Activated naive CD8-positive, alpha-beta T cell treated with anti-CD3 and anti-CD28 coated beads, Interleukin-2, amount 50 U/mL, for 24 hours (primary cell): ENCODE results near the gene SERPINB6.
"Not testable (repeated sequence)": the region's sequence is repeated elsewhere in the genome, so short reads cannot be mapped to it uniquely, and the experiment has no call there.

Experiments
- ATAC-seq: fragments of 150-1000 bp; cut with Tn5 transposase; one replicate; pipeline ENCODE4 v1.10.0; 2021
- DNase-seq: peaks from one replicate; pipeline ENCODE4 v3.0.0; 2021
- H3K27ac Mint-ChIP-seq: one replicate; pipeline ENCODE4 v1.8.0; 2021; ENCODE audit warnings: mild to moderate bottlenecking, mixed read lengths
- H3K27me3 Mint-ChIP-seq: one replicate; pipeline ENCODE4 v1.8.0; 2021; ENCODE audit warnings: mixed read lengths
- H3K36me3 Mint-ChIP-seq: one replicate; pipeline ENCODE4 v1.8.0; 2021; ENCODE audit warnings: low read depth, mixed read lengths
- H3K4me1 Mint-ChIP-seq: one replicate; pipeline ENCODE4 v1.8.0; 2021; ENCODE audit warnings: mixed read lengths
- H3K4me3 Mint-ChIP-seq: one replicate; pipeline ENCODE4 v1.8.0; 2021; ENCODE audit warnings: mild to moderate bottlenecking, moderate library complexity, mixed read lengths
- H3K9me3 Mint-ChIP-seq: one replicate; pipeline ENCODE4 v1.8.0; 2021; ENCODE audit warnings: mixed read lengths

SERPINB6 gene

GRCh38 chr6:2948228-2949025, 22.9 kb downstream of the SERPINB6 start:
- peaks cover 31% of the 10 kb centered on the region for H3K4me1 Mint-ChIP-seq
- ATAC-seq (no peak), DNase-seq (no peak)
- H3K27me3 Mint-ChIP-seq = no peaks in the 10 kb centered on the region
- H3K36me3 Mint-ChIP-seq = peaks cover 18% of the 10 kb centered on the region
- H3K4me3 Mint-ChIP-seq = no peak overlapping the region
- H3K9me3 Mint-ChIP-seq = no peaks in the 10 kb centered on the region
- H3K27ac Mint-ChIP-seq = no peak overlapping the region

GRCh38 chr6:2947445-2947844, 23.9 kb downstream of the SERPINB6 start:
- peaks cover 38% of the 10 kb centered on the region for H3K4me1 Mint-ChIP-seq
- no peaks in the 10 kb centered on the region for H3K9me3 Mint-ChIP-seq
- ATAC-seq (no peak), DNase-seq (no peak)
- H3K36me3 Mint-ChIP-seq = peaks cover 14% of the 10 kb centered on the region
- no peak overlapping the region for H3K27ac Mint-ChIP-seq
- H3K4me3 Mint-ChIP-seq = no peak overlapping the region
- no peaks in the 10 kb centered on the region for H3K27me3 Mint-ChIP-seq

GRCh38 chr6:2945153-2945452, 26.3 kb downstream of the SERPINB6 start:
- H3K27ac Mint-ChIP-seq = no peak overlapping the region
- no peak for DNase-seq
- no peaks in the 10 kb centered on the region for H3K27me3 Mint-ChIP-seq
- peaks cover 13% of the 10 kb centered on the region for H3K36me3 Mint-ChIP-seq
- H3K9me3 Mint-ChIP-seq = no peaks in the 10 kb centered on the region
- no peak overlapping the region for H3K4me3 Mint-ChIP-seq
- H3K4me1 Mint-ChIP-seq = peaks cover 46% of the 10 kb centered on the region
- no peak for ATAC-seq

- Mint-ChIP-seq H3K36me3 (peaks cover 15% of the 10 kb centered on the region), H3K9me3 (no peaks in the 10 kb centered on the region), H3K27ac (no peak overlapping the region), H3K4me3 (no peak overlapping the region), H3K4me1 (peaks cover 50% of the 10 kb centered on the region), H3K27me3 (no peaks in the 10 kb centered on the region)
- ATAC-seq (no peak), DNase-seq (no peak)
Measured at GRCh38 chr6:2944405-2945152, 26.8 kb downstream of the SERPINB6 start.

- DNase-seq (no peak), ATAC-seq (no peak)
- Mint-ChIP-seq H3K9me3 (no peaks in the 10 kb centered on the region), H3K4me1 (peaks cover 55% of the 10 kb centered on the region), H3K4me3 (peak overlapping the region; percentile 59), H3K36me3 (peaks cover 18% of the 10 kb centered on the region), H3K27me3 (no peaks in the 10 kb centered on the region), H3K27ac (peak overlapping the region; percentile 54)
Measured at GRCh38 chr6:2943564-2943955, 27.8 kb downstream of the SERPINB6 start.

GRCh38 chr6:2942914-2943563, 28.3 kb downstream of the SERPINB6 start:
- peaks cover 61% of the 10 kb centered on the region for H3K4me1 Mint-ChIP-seq

GRCh38 chr6:2942116-2942515, 29.3 kb downstream of the SERPINB6 start:
- Mint-ChIP-seq H3K4me1 (peaks cover 67% of the 10 kb centered on the region), H3K36me3 (peaks cover 11% of the 10 kb centered on the region)
- not testable (repeated sequence) for H3K9me3 Mint-ChIP-seq, H3K27me3 Mint-ChIP-seq, DNase-seq, H3K27ac Mint-ChIP-seq, ATAC-seq, H3K4me3 Mint-ChIP-seq

More at GRCh38 chr6:2942914-2943563, 28.3 kb downstream of the SERPINB6 start:
- Mint-ChIP-seq H3K9me3 (no peaks in the 10 kb centered on the region), H3K27ac (peak overlapping the region; percentile 54), H3K4me3 (peak overlapping the region; percentile 59), H3K36me3 (peaks cover 13% of the 10 kb centered on the region), H3K27me3 (no peaks in the 10 kb centered on the region)
- ATAC-seq = no peak
- no peak for DNase-seq

GRCh38 chr6:2940851-2941250, 30.5 kb downstream of the SERPINB6 start:
- Mint-ChIP-seq H3K4me1 (peaks cover 75% of the 10 kb centered on the region), H3K27ac (peak overlapping the region; percentile 91), H3K27me3 (no peaks in the 10 kb centered on the region), H3K4me3 (peak overlapping the region; percentile 38), H3K9me3 (peaks cover 6% of the 10 kb centered on the region), H3K36me3 (peaks cover 21% of the 10 kb centered on the region)
- ATAC-seq = no peak
- DNase-seq = no peak

- Mint-ChIP-seq H3K27me3 (no peaks in the 10 kb centered on the region), H3K36me3 (peaks cover 21% of the 10 kb centered on the region), H3K4me3 (peak overlapping the region; percentile 62), H3K9me3 (peaks cover 9% of the 10 kb centered on the region), H3K27ac (peak overlapping the region; percentile 91), H3K4me1 (peaks cover 75% of the 10 kb centered on the region)
- peak; percentile 91 for ATAC-seq
- DNase-seq = peak; percentile 72
Measured at GRCh38 chr6:2940010-2940850, 31.1 kb downstream of the SERPINB6 start.

- peaks cover 71% of the 10 kb centered on the region for H3K4me1 Mint-ChIP-seq
- no peak for ATAC-seq
Measured at GRCh38 chr6:2939315-2940009, 31.9 kb downstream of the SERPINB6 start.

GRCh38 chr6:2938632-2939083, 32.7 kb downstream of the SERPINB6 start:
- no peaks in the 10 kb centered on the region for H3K27me3 Mint-ChIP-seq
- H3K27ac Mint-ChIP-seq = peak overlapping the region; percentile 91
- no peak for DNase-seq
- no peak for ATAC-seq
- H3K36me3 Mint-ChIP-seq = peaks cover 21% of the 10 kb centered on the region
- peaks cover 66% of the 10 kb centered on the region for H3K4me1 Mint-ChIP-seq
- H3K4me3 Mint-ChIP-seq = no peak overlapping the region
- peaks cover 9% of the 10 kb centered on the region for H3K9me3 Mint-ChIP-seq

More at GRCh38 chr6:2939315-2940009, 31.9 kb downstream of the SERPINB6 start:
- Mint-ChIP-seq H3K9me3 (peaks cover 9% of the 10 kb centered on the region), H3K27me3 (no peaks in the 10 kb centered on the region), H3K4me3 (no peak overlapping the region), H3K27ac (peak overlapping the region; percentile 91), H3K36me3 (peaks cover 21% of the 10 kb centered on the region)
- DNase-seq = no peak

GRCh38 chr6:2938004-2938631, 33.2 kb downstream of the SERPINB6 start:
- peaks cover 60% of the 10 kb centered on the region for H3K4me1 Mint-ChIP-seq
- DNase-seq = no peak
- H3K4me3 Mint-ChIP-seq = no peak overlapping the region
- no peak for ATAC-seq
- H3K36me3 Mint-ChIP-seq = peaks cover 21% of the 10 kb centered on the region
- no peaks in the 10 kb centered on the region for H3K27me3 Mint-ChIP-seq
- peak overlapping the region; percentile 91 for H3K27ac Mint-ChIP-seq
- H3K9me3 Mint-ChIP-seq = peaks cover 9% of the 10 kb centered on the region

- Mint-ChIP-seq H3K36me3 (peaks cover 21% of the 10 kb centered on the region), H3K27ac (peak overlapping the region; percentile 91), H3K9me3 (peaks cover 9% of the 10 kb centered on the region), H3K27me3 (no peaks in the 10 kb centered on the region), H3K4me1 (peaks cover 55% of the 10 kb centered on the region), H3K4me3 (peak overlapping the region; percentile 68)
- ATAC-seq = no peak
- DNase-seq = no peak
Measured at GRCh38 chr6:2937627-2938003, 33.8 kb downstream of the SERPINB6 start.
